Rectal smooth muscle tissue (tissue), 1 donor: ENCODE results near the gene VMO1.
A peak's percentile ranks its signal among the peaks of the same experiment; 100 is the strongest.
"Not testable (repeated sequence)": the region's sequence is repeated elsewhere in the genome, so short reads cannot be mapped to it uniquely, and the experiment has no call there.

Experiments
- H3K27ac ChIP-seq: one replicate; pipeline ENCODE4 v1.7.0; 2013; ENCODE audit warnings: low read depth, low read length, inconsistent platforms
- H3K27me3 ChIP-seq: one replicate; pipeline ENCODE4 v1.7.0; 2013; ENCODE audit warnings: low read length; ENCODE audit not compliant: control insufficient read depth, insufficient read depth
- H3K36me3 ChIP-seq: one replicate; pipeline ENCODE4 v1.7.0; 2013; ENCODE audit warnings: low read length; ENCODE audit not compliant: control insufficient read depth, insufficient read depth
- H3K4me1 ChIP-seq: one replicate; pipeline ENCODE4 v1.7.0; 2013; ENCODE audit warnings: low read length; ENCODE audit not compliant: control insufficient read depth, insufficient read depth
- H3K4me3 ChIP-seq: one replicate; pipeline ENCODE4 v1.7.0; 2013; ENCODE audit warnings: low read length
- H3K9ac ChIP-seq: one replicate; pipeline ENCODE4 v1.7.0; 2013; ENCODE audit warnings: low read length

Gene VMO1

DNA sequence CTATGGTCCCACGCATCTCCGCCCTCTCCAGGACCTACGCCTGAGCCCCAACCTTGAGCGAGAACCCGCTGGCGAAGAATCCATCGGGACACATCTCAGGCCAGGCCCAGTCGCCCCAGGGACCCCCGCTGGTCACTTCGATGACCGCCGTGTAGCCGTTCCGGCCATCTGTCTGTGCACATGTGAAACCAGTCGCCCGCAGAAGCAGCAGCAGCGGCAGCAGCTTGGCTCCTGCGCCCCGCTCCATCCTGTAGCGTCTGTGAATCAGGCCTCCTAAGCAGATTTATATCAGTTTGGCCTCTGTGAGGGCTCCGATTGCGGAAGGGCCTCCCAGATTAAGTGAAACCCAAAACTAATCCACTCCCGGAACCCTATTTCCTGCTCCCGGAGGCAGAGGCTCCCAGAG lies at the start of gene VMO1:
TSS of gene VMO1 (minus strand) at position 259 of the 406 bp plus-strand sequence. CDS start at position 247, 12 bp downstream.
- no peak within 1 kb of the TSS for H3K27ac ChIP-seq
- H3K36me3 ChIP-seq = no peaks in the 10 kb centered on the region
- H3K9ac ChIP-seq = no peak within 1 kb of the TSS
- H3K27me3 ChIP-seq = peaks cover 8% of the 10 kb centered on the region
- H3K4me3 ChIP-seq = peak within 1 kb of the TSS; percentile 55
- H3K4me1 ChIP-seq = no peaks in the 10 kb centered on the region

DNA sequence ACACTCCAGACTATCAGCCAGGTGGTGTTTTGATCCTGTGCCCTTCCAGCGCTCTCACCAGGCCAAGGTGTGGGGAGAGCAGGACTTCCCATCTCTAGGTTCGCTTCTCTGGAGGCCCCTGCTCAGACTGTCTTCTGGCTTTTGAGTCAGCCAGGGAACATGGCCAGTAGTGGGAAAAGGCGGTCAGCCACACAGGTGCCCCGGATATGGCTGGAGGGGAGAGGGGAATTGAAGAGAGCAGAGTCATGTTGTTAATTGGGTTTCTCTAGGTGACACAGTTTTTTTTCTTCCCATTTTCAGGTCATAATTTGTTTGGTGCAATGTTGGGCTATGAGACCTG lies 48.5 kb upstream of the VMO1 start:
- H3K27me3 ChIP-seq = no peaks in the 10 kb centered on the region
- no peaks in the 10 kb centered on the region for H3K36me3 ChIP-seq
- H3K4me3 ChIP-seq = peak overlapping the region; percentile 88
- H3K4me1 ChIP-seq = peaks cover 6% of the 10 kb centered on the region
- no peak overlapping the region for H3K9ac ChIP-seq
- no peak overlapping the region for H3K27ac ChIP-seq

GRCh38 chr17:4833941-4834680 lies 47.9 kb upstream of the VMO1 start:
- H3K36me3 ChIP-seq = no peaks in the 10 kb centered on the region
- peak overlapping the region; percentile 80 for H3K27ac ChIP-seq
- H3K27me3 ChIP-seq = no peaks in the 10 kb centered on the region
- peak overlapping the region; percentile 88 for H3K4me3 ChIP-seq
- peak overlapping the region; percentile 70 for H3K9ac ChIP-seq
- peaks cover 6% of the 10 kb centered on the region for H3K4me1 ChIP-seq

DNA sequence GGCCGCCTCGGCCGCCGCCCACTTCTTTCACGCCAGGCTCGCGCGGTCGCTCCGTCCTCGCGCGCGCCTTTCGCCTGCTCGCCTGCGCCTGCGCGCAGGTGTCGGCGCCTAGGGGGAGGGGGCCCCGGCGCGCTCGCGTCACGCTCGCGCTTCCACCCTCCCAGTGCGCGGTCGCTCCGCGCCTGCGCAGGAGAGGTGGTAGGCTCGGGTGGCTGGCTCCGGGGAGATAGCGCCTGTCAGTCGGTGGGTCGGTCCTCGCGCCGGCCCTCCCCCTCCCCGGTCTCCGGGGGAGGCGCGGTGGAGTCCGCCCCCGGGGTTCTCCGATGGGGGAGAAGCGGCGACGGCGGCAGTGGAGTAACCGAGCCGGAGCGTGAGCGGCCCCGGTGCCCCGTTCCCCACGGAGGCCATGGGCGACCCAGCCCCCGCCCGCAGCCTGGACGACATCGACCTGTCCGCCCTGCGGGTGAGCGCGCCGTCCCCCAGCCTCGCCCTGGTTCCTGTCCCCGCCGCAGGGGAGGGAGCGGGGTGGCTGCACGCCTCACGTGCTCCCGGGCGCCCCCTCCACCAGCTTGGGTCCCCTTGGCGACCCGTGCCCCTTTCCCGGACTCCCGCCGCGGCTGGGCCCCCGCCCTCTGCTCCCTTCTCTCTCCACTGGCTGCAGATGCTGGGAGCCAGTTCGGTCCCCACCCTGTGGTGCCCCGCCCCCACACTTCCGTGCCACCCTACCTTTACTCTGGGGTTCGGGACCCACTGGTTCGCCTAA lies 47.2 kb upstream of the VMO1 start, which contains the start of gene MINK1:
TSS of gene MINK1 (plus strand) at position 163 of the 763 bp plus-strand sequence. CDS start at position 407, 244 bp downstream.
- Histone ChIP-seq H3K27ac (peak within 1 kb of the TSS; percentile 80), H3K9ac (peak within 1 kb of the TSS; percentile 70), H3K4me3 (peak within 1 kb of the TSS; percentile 88), H3K36me3 (no peaks in the 10 kb centered on the region), H3K4me1 (peaks cover 6% of the 10 kb centered on the region), H3K27me3 (no peaks in the 10 kb centered on the region)

DNA sequence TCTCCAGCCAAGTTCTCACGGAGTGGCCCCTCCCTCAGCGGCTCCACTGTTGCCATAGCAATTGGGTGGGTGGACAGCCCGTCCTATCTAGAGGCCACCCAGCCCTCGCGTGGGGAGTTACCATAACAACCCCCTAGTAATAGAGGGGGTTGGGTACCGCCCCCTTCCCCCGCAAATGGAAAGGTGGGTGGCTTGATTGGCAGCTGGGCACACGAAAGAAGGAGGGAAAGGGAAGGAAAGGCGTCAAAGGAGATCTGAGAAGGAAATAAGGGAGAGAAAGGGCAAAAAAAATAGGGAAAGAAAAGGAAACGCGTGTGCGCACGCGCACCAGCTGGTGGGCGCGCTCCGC lies 46.6 kb upstream of the VMO1 start:
- peak overlapping the region; percentile 88 for H3K4me3 ChIP-seq
- not testable (repeated sequence) for H3K36me3 ChIP-seq, H3K27me3 ChIP-seq, H3K4me1 ChIP-seq, H3K9ac ChIP-seq
- H3K27ac ChIP-seq = peak overlapping the region; percentile 80

GRCh38 chr17:4827399-4827798 lies 41.2 kb upstream of the VMO1 start:
- Histone ChIP-seq H3K9ac (no peak overlapping the region), H3K36me3 (no peaks in the 10 kb centered on the region), H3K4me1 (no peaks in the 10 kb centered on the region), H3K27me3 (no peaks in the 10 kb centered on the region), H3K27ac (no peak overlapping the region), H3K4me3 (no peak overlapping the region)

DNA sequence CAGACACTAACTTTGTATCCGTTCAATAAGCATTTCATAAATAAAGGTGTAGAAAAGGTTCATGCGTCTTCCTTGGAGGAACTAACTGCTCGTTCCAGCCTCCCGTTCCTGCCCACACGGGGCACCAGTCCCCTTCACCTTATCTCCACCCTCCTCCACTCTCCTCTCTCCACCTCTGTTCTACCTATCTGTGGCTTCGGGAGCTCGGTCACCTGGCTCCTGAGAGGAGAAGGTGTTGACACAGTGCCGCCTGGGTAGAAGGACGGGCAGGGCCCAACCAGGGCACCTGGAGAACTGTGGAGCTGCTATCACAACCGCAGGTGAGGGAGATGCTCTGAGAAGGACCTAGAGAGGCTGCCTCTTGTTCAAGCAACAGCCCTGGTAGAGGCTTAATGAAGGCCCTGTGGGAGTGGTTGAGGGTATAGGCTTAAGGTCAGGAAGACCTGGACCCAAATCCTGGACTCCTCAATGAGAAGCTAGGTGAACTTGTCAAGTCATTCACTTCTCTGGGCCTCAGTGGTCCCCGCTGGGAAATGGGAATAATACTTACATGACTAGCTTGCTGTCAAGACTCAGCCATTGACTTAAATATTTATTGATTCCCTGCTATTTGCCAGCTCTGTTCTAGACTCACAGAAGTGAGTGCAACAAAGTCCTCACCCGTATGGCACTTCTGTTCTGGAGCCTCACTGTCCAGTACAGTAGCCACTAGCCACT lies 37.4 kb upstream of the VMO1 start:
- Histone ChIP-seq H3K27ac (no peak overlapping the region), H3K4me3 (no peak overlapping the region), H3K36me3 (peaks cover 2% of the 10 kb centered on the region), H3K9ac (no peak overlapping the region), H3K27me3 (no peaks in the 10 kb centered on the region), H3K4me1 (no peaks in the 10 kb centered on the region)

GRCh38 chr17:4822835-4823234 lies 36.7 kb upstream of the VMO1 start:
- no peaks in the 10 kb centered on the region for H3K27me3 ChIP-seq
- H3K4me1 ChIP-seq = no peaks in the 10 kb centered on the region
- H3K27ac ChIP-seq = no peak overlapping the region
- no peak overlapping the region for H3K9ac ChIP-seq
- peaks cover 2% of the 10 kb centered on the region for H3K36me3 ChIP-seq
- no peak overlapping the region for H3K4me3 ChIP-seq

DNA sequence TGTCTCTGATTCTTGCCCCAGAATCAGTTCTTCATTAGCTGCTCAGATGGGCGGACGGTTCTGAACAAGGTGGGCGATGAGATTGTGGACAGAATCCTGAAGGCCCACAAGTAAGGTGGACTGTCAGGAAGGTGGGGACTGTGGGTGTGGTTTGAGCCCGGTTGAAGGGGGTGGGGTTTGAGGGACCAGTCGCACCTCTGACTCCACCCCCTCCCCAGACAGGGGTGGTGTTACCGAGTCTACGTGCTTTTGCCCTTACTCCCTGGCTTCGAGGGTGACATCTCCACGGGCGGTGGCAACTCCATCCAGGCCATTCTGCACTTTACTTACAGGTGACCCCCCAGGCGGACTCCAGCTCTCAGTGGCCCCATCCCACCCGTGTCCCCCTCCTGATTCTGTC lies 32.1 kb upstream of the VMO1 start:
- no peak overlapping the region for H3K4me3 ChIP-seq
- peaks cover 9% of the 10 kb centered on the region for H3K36me3 ChIP-seq
- no peak overlapping the region for H3K27ac ChIP-seq
- no peaks in the 10 kb centered on the region for H3K27me3 ChIP-seq
- no peak overlapping the region for H3K9ac ChIP-seq
- H3K4me1 ChIP-seq = no peaks in the 10 kb centered on the region

- H3K27ac ChIP-seq = no peak overlapping the region
- no peaks in the 10 kb centered on the region for H3K27me3 ChIP-seq
- H3K4me3 ChIP-seq = no peak overlapping the region
- no peaks in the 10 kb centered on the region for H3K4me1 ChIP-seq
- peaks cover 8% of the 10 kb centered on the region for H3K36me3 ChIP-seq
- H3K9ac ChIP-seq = no peak overlapping the region
These were observed 30.7 kb upstream of the VMO1 start for GRCh38 chr17:4816826-4817225.

DNA sequence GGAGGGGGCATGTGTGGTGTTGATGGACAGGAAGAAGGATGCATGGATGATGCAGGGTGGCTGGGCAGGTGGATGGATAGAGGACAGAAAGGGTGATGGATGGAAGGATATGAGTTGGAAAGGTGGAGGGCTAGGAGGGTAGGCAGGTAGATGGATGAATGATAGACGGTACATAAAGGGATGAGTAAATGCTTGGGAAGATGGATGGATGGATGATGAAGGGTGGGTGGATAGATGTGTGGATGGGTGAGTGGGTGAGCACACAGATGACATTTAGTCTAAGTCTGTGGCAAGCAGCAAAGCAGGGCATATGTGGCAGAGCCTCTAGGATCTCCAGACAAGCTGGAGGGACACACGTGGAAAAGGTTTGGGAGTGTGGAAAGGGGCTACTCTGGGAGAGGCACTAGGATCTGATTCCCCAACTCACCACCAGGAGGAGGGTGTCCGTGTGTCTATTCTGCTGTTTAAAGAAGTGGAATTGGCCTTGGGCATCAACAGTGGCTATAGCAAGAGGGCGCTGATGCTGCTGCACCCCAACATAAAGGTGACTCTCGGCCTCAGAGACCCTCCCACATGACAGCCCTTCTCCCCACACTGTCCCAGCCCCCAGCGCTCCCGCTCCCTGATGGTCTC lies 29.0 kb upstream of the VMO1 start:
- Histone ChIP-seq H3K4me3 (no peak overlapping the region), H3K36me3 (peaks cover 11% of the 10 kb centered on the region), H3K9ac (no peak overlapping the region)

GRCh38 chr17:4812690-4813089 lies 26.5 kb upstream of the VMO1 start:
- H3K27me3 ChIP-seq = no peaks in the 10 kb centered on the region
- no peak overlapping the region for H3K9ac ChIP-seq
- no peak overlapping the region for H3K27ac ChIP-seq
- H3K4me1 ChIP-seq = peaks cover 6% of the 10 kb centered on the region
- H3K4me3 ChIP-seq = no peak overlapping the region
- H3K36me3 ChIP-seq = peaks cover 11% of the 10 kb centered on the region

More for the DNA sequence above, 29.0 kb upstream of the VMO1 start:
- no peak overlapping the region for H3K27ac ChIP-seq
- no peaks in the 10 kb centered on the region for H3K27me3 ChIP-seq
- no peaks in the 10 kb centered on the region for H3K4me1 ChIP-seq
